ENCODE measurements around the gene JMJD1C.

DNA sequence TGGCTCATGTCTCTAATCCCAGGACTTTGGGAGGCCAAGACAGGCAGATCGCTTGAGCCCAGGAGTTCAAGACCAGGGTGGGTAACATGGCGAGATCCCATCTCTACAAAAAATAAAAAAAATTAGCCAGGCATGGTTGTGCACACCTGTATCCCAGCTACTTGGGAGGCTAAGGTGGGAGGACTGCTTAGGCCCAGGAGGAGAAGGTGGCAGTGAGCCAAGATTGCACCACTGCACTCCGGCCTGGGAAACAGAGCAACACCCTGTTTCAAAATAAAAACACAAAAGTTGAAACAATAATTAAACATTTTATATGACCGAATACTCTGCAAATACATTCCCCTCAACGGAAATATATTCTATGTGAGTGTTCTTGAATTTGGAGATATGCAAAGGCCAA, 40.3 kb downstream of the JMJD1C start:
- no peak for TF ChIP-seq POLR2A (IDR thresholded peaks at IDR 0.05)
- TF ChIP-seq, protein P1, sequence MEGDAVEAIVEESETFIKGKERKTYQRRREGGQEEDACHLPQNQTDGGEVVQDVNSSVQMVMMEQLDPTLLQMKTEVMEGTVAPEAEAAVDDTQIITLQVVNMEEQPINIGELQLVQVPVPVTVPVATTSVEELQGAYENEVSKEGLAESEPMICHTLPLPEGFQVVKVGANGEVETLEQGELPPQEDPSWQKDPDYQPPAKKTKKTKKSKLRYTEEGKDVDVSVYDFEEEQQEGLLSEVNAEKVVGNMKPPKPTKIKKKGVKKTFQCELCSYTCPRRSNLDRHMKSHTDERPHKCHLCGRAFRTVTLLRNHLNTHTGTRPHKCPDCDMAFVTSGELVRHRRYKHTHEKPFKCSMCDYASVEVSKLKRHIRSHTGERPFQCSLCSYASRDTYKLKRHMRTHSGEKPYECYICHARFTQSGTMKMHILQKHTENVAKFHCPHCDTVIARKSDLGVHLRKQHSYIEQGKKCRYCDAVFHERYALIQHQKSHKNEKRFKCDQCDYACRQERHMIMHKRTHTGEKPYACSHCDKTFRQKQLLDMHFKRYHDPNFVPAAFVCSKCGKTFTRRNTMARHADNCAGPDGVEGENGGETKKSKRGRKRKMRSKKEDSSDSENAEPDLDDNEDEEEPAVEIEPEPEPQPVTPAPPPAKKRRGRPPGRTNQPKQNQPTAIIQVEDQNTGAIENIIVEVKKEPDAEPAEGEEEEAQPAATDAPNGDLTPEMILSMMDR (IDR thresholded peaks at IDR 0.05): no peak
